ENCODE measurements around the gene MACROD1. TPM values are rescaled to one million over a fixed set of nuclear protein-coding genes. Genes with fewer than 3 reads are reported as not detected.
A peak's percentile ranks its signal among the peaks of the same experiment; 100 is the strongest.

Gene MACROD1
- total and polyA plus RNA-seq, 12 donors = 5.5 to 62.9 (median 26.8) TPM

DNA sequence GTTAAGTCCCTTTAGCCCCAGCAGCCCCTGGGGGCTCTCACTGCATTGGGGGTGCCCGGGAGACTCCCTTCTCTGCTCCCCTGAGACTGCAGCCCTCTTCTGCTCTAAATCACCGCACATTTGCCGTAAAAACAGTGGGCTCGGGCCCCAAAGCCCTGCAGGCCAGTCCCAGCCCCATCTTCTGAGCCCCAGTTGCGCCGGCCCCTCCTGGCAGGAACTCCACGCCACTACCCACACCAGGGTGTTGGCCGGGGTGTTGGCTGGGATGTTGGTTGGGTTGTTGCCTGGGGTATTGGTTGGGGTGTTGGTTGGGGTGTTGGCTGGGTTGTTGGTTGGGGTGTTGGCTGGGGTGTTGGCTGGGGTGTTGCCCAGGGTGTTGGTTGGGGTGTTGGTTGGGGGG lies 156.2 kb downstream of the MACROD1 start:
- H3K4me3 ChIP-seq = no peak overlapping the region
- H3K4me1 ChIP-seq (replicated peaks in 1 of 2) = peaks cover 12 to 15% of the 10 kb centered on the region in 2 donors
- no peak overlapping the region for H3K27ac ChIP-seq
- H3K27me3 ChIP-seq = no peaks in the 10 kb centered on the region
- no peaks in the 10 kb centered on the region for H3K36me3 ChIP-seq (replicated peaks in 1 of 2)
- no peak for TF ChIP-seq POLR2A (IDR thresholded peaks at IDR 0.05)
- TF ChIP-seq, protein P1, sequence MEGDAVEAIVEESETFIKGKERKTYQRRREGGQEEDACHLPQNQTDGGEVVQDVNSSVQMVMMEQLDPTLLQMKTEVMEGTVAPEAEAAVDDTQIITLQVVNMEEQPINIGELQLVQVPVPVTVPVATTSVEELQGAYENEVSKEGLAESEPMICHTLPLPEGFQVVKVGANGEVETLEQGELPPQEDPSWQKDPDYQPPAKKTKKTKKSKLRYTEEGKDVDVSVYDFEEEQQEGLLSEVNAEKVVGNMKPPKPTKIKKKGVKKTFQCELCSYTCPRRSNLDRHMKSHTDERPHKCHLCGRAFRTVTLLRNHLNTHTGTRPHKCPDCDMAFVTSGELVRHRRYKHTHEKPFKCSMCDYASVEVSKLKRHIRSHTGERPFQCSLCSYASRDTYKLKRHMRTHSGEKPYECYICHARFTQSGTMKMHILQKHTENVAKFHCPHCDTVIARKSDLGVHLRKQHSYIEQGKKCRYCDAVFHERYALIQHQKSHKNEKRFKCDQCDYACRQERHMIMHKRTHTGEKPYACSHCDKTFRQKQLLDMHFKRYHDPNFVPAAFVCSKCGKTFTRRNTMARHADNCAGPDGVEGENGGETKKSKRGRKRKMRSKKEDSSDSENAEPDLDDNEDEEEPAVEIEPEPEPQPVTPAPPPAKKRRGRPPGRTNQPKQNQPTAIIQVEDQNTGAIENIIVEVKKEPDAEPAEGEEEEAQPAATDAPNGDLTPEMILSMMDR (IDR thresholded peaks at IDR 0.05) = no peak
- 96 to 100% (median 97%) methylated on average over 7 to 8 of the region's 8 CpGs; no CpG with 5 or more reads in 1 of the 4 donors for WGBS, 4 donors
- DNase-seq = no peak
- no peaks in the 10 kb centered on the region for H3K9me3 ChIP-seq (replicated peaks in 1 of 3)
- intact Hi-C loops (cut with DNase I) = loop anchor here in 1 of 2 donors (10.0 kb wide), 1 partner anchor 285 kb away; the partner anchor contains the start of gene KCNK4

DNA sequence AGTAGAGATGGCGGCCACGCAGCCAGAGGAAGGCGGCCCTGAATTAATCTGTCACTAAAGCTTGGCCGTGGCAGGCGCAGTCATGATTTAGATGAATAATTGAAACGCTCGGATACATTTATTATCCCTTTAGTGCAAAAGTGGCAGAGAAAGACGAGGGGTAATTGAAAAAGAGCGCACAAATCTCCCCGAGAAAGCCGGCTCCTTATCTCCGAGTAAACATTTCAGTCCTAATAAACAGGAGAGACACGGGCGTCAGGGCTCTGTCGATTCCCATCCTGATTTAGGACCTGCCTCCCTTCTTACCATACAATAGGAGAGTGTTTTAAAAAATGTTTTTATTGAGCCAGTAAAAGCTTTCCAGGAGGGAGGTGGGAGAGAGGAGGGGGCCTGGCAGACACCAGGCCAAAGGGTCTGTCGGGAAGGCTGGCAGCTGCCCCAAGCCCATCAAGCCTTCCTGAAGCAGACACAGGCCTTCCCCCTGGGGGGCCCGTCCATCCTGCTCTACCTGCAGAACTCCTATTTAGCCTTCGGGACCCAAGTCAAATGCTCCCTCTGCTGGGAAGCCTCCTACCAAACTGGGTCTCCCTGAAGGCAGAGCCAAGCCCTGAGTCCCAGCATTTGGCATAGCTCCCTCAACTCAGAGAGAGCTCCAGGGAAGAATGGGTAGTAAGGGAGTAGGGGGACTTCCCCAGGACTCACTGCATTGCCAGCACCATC lies 156.8 kb downstream of the MACROD1 start:
- no peak overlapping the region for H3K4me3 ChIP-seq
- peaks cover 12 to 15% of the 10 kb centered on the region in 2 donors for H3K4me1 ChIP-seq (replicated peaks in 1 of 2)
- TF ChIP-seq, protein P1 (IDR thresholded peaks at IDR 0.05) = no peak
- no peak for TF ChIP-seq POLR2A (IDR thresholded peaks at IDR 0.05)
- H3K9me3 ChIP-seq (replicated peaks in 1 of 3) = no peaks in the 10 kb centered on the region
- 92 to 95% (median 94%) methylated on average over 16 to 18 of the region's 18 CpGs for WGBS, 4 donors
- intact Hi-C loops (cut with DNase I) = loop anchor here in 1 of 2 donors (10.0 kb wide), 1 partner anchor 286 kb away; the partner anchor contains the start of gene KCNK4
- no peak overlapping the region for H3K27ac ChIP-seq
- no peaks in the 10 kb centered on the region for H3K27me3 ChIP-seq
- DNase-seq = no peak
- no peaks in the 10 kb centered on the region for H3K36me3 ChIP-seq (replicated peaks in 1 of 2)

DNA sequence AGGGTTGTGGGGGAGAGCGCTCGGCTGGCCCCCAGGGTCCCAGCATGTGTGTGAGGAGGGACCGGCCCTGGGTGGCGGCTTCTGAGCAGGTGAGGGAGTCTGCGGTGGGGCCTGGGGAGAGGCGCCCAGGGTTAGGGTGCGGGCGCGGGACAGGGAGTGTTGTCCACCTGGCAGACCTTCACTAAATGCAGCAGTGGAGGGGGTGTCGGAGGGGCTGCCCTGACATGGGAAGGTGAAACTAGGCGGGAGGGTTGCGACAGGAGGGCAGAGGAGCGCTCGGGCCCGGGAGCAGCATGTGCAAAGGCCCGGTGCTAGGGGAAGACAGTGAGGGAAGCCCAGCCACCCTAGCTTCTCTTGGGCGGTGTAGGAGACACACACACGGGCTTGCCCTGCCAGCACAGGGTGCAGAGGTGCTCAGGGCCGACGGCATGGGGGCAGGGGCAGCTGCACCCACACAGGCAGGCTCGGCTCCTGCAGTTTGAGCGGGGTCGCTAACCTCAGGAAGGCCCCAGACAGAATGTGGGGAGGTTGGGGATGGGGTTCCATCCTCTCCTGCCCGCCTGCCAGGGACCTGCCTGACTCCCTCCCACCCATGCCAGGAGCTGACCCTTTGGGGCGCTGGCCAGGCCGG lies 157.5 kb downstream of the MACROD1 start:
- DNase-seq = no peak
- H3K4me1 ChIP-seq (replicated peaks in 1 of 2) = peaks cover 12 to 15% of the 10 kb centered on the region in 2 donors
- WGBS, 4 donors = 85 to 94% (median 89%) methylated on average over 17 to 26 of the region's 26 CpGs
- intact Hi-C loops (cut with DNase I) = loop anchor here in 1 of 2 donors (10.0 kb wide), 1 partner anchor 286 kb away; the partner anchor contains the start of gene KCNK4
- H3K36me3 ChIP-seq (replicated peaks in 1 of 2) = no peaks in the 10 kb centered on the region
- H3K27me3 ChIP-seq = no peaks in the 10 kb centered on the region
- TF ChIP-seq POLR2A (IDR thresholded peaks at IDR 0.05) = no peak
- TF ChIP-seq, protein P1 (IDR thresholded peaks at IDR 0.05) = no peak
- no peaks in the 10 kb centered on the region for H3K9me3 ChIP-seq (replicated peaks in 1 of 3)
- peak overlapping the region in 3 of 5 donors; percentile 28 to 74 (median 65) for H3K27ac ChIP-seq
- H3K4me3 ChIP-seq = peak overlapping the region in 1 of 4 donors; percentile 49

DNA sequence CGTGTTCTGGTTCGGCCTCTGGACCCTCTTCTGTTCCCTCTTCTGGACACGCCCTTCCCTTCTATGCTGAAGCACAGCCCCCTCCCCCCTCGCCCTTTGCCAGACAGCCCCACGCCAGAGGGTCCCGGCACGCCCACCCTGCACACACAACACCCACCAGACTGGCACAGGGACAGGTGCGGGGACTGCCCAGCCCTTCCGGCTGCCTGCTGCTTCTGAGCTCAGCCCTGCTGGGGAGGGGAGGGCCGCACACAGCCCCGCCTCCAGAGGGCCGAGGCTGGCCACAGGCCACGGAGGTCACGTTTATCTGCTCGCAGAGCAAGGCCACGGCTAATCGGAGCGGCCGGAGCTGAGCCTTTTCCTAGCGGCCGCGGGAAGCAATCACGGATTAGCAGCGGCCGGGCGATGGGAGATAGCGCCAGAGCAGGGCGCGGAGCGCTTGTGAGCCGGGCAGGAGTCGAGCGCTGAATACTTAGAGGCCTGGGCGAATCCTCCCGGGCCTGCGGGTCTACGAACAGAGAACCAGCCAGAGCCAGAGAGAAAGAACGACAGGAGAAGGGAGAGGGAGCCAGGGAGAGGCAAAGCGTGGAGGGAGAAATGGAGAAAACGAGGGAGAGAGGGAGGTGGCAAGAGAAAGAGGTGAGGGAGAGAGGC lies 158.2 kb downstream of the MACROD1 start:
- no peaks in the 10 kb centered on the region for H3K27me3 ChIP-seq
- peak; percentile 85 to 95 (median 93) for DNase-seq
- WGBS, 4 donors = 2 to 6% (median 3%) methylated on average over 28 to 40 of the region's 40 CpGs
- H3K27ac ChIP-seq = peak overlapping the region in 3 of 5 donors; percentile 28 to 74 (median 65)
- no peaks in the 10 kb centered on the region for H3K9me3 ChIP-seq (replicated peaks in 1 of 3)
- intact Hi-C loops (cut with DNase I) = loop anchor here in 1 of 2 donors (10.0 kb wide), 1 partner anchor 287 kb away; the partner anchor contains the start of gene KCNK4
- TF ChIP-seq, protein P1 (IDR thresholded peaks at IDR 0.05) = peak; percentile 24 to 77 (median 65)
- TF ChIP-seq POLR2A (IDR thresholded peaks at IDR 0.05) = peak; percentile 14 to 43
- H3K36me3 ChIP-seq (replicated peaks in 1 of 2) = no peaks in the 10 kb centered on the region
- peak overlapping the region in 2 of 4 donors; percentile 17 to 49 for H3K4me3 ChIP-seq
- peaks cover 12 to 15% of the 10 kb centered on the region in 2 donors for H3K4me1 ChIP-seq (replicated peaks in 1 of 2)

All from adrenal gland (tissue), 12 donors.